HUES6 (cell line): ENCODE results near the gene MACROD2.

Source experiments
- H3K27ac ChIP-seq: 2 replicates; pipeline ENCODE4 v1.7.0; 2013; ENCODE audit warnings: low read depth, mild to moderate bottlenecking, low read length, inconsistent platforms
- H3K27me3 ChIP-seq: 2 replicates; pipeline ENCODE4 v1.6.1; 2013; ENCODE audit warnings: low read length; ENCODE audit not compliant: control insufficient read depth, insufficient read depth
- H3K36me3 ChIP-seq: 2 replicates; pipeline ENCODE4 v1.6.1; 2013; ENCODE audit warnings: low read length; ENCODE audit not compliant: control insufficient read depth, insufficient read depth
- H3K4me1 ChIP-seq: 2 replicates; pipeline ENCODE4 v1.6.1; 2013; ENCODE audit warnings: low read length; ENCODE audit not compliant: control insufficient read depth, insufficient read depth
- H3K4me3 ChIP-seq: 2 replicates; pipeline ENCODE4 v1.5.1; 2013; ENCODE audit warnings: low read depth, low read length
- H3K9ac ChIP-seq: one replicate; pipeline ENCODE4 v1.6.1; 2013; ENCODE audit warnings: mild to moderate bottlenecking, low read length
- H3K9me3 ChIP-seq: 2 replicates; pipeline ENCODE4 v1.6.1; 2013; ENCODE audit warnings: low read depth, low read length; ENCODE audit not compliant: control insufficient read depth, insufficient read depth

MACROD2 gene

DNA sequence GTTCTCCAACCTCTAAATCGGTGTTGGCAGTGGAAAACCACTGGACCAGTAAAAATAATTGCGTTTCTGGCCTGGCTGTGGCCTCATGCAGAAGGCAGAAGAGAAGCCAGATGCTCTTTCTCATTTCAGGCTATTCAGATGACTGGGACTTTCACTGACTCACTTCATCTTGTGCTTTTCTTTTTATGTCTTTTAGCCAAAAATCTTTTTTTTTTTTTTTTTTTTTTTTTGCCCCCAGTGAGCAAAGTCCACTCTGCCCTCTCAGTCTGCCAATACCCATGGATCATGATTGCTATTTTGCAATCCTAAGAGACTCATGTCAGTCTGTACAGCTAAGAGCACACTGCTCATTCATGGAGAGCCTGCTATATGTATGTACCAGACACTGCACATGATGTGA, 1615.5 kb downstream of the MACROD2 start:
- no peak overlapping the region for H3K27ac ChIP-seq
- H3K9me3 ChIP-seq: no peaks in the 10 kb centered on the region
- no peak overlapping the region for H3K9ac ChIP-seq

DNA sequence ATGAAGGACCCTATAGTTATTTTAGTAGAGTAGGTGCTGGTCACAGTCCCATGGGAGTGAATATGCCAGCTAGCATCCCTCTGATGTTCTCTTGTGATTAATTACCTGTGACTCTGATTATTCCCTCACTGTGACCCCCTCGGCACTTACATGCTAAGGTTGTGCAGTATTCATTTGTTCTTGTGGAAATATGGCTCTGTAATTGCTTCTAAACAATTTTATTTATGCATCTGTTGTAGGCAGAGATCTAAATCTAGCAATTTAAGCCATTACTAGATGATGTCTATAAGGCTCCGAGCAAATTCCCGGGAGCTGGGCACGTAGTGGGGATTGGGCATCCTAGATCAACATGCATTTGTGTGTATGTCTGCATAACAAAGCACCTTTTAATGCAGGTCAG, 1616.2 kb downstream of the MACROD2 start:
- Histone ChIP-seq H3K4me3 (no peak overlapping the region), H3K36me3 (no peaks in the 10 kb centered on the region), H3K9ac (no peak overlapping the region), H3K9me3 (no peaks in the 10 kb centered on the region), H3K27me3 (no peaks in the 10 kb centered on the region), H3K4me1 (0 out of 2 replicates have a peak, but pooled peaks cover 2% of the 10 kb centered on the region), H3K27ac (no peak overlapping the region)

More for the DNA sequence above, 1615.5 kb downstream of the MACROD2 start:
- Histone ChIP-seq H3K36me3 (no peaks in the 10 kb centered on the region), H3K27me3 (no peaks in the 10 kb centered on the region), H3K4me1 (no peaks in the 10 kb centered on the region), H3K4me3 (no peak overlapping the region)

DNA sequence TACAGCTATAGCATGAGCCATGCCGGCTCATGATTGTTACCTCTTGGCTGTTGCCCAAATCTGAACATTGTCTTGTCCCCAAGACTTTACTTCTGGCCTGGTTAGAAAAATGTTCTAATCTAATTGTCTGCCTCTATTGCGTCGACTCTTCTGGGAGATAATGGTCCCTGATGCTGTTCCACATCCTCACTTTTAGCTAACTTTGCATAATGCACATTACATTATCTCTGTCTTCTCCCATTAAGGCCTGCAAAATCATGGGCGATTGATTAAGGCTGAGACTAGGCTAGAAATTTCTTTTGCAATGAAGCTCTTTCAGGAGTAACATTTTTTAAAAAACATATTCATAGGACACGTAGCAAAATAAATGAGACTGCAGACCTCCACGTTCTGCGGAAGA, 1616.9 kb downstream of the MACROD2 start:
- H3K27ac ChIP-seq: no peak overlapping the region
- H3K36me3 ChIP-seq: no peaks in the 10 kb centered on the region
- H3K9me3 ChIP-seq: no peaks in the 10 kb centered on the region
- 0 out of 2 replicates have a peak, but pooled peaks cover 6% of the 10 kb centered on the region for H3K4me1 ChIP-seq
- H3K9ac ChIP-seq: no peak overlapping the region
- H3K4me3 ChIP-seq: no peak overlapping the region
- H3K27me3 ChIP-seq: no peaks in the 10 kb centered on the region

DNA sequence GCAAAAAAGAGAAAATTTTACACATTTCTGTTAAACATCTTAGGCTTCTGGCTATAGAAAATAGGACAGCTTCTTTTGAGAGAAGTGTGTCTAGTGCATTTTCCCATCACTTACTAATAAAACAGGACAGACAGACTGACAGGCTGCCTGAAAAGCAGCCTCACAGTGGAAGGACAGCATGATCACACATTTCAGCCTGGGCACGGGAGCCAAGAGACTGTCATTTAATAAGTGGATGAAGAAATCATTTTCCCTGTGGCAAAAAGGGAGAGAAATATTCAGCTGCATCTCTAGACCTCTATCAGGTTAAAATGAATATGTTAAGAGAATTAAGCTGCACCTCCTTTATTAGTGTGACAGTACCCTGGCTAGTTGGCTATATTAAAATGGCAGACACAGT, 1617.5 kb downstream of the MACROD2 start:
- H3K4me3 ChIP-seq: no peak overlapping the region
- no peaks in the 10 kb centered on the region for H3K36me3 ChIP-seq
- H3K9ac ChIP-seq: no peak overlapping the region
- no peaks in the 10 kb centered on the region for H3K27me3 ChIP-seq
- no peak overlapping the region for H3K27ac ChIP-seq
- H3K4me1 ChIP-seq: 0 out of 2 replicates have a peak, but pooled peaks cover 6% of the 10 kb centered on the region
- H3K9me3 ChIP-seq: no peaks in the 10 kb centered on the region

DNA sequence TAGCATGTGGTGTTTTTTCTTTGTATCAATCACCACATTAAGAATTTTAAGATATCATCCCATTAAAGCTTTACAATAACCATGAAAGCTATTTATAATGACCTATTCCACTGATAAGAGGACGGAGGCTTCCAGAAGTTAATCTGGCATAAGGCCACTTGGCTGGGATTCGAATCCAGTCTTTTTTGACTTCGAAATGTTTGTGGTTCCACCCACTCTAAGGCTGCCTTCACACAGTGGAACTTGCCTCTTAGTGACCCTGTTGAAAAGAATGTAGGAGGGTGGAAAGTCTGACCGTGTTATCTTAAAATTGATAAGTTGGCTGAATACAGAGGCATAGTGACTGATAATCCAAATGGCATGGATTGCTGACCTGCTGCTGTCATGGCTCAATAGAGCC, 1618.2 kb downstream of the MACROD2 start:
- H3K4me3 ChIP-seq: no peak overlapping the region
- no peak overlapping the region for H3K9ac ChIP-seq
- H3K36me3 ChIP-seq: no peaks in the 10 kb centered on the region

DNA sequence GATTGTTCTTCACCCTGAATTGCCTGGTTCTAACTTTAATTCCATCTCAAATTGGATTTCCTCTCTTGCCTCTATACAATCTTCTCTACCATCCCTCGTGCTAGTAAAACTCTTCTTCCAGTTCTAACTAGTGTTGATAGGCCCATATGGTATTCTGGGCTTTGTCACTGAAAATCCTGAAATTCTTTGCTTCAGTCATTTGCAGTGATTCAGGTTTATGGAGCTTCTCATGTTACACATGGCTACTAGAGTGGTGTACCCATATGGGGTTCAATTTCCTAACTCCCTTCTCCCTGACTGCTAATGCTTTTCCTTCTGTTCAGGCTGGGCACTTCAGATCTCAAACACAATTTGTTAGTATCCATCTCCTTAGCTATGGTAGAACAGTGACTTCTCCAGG, 1621.3 kb downstream of the MACROD2 start:
- no peaks in the 10 kb centered on the region for H3K27me3 ChIP-seq
- H3K9me3 ChIP-seq: no peaks in the 10 kb centered on the region
- no peaks in the 10 kb centered on the region for H3K36me3 ChIP-seq
- H3K27ac ChIP-seq: no peak overlapping the region
- no peak overlapping the region for H3K4me3 ChIP-seq
- 0 out of 2 replicates have a peak, but pooled peaks cover 6% of the 10 kb centered on the region for H3K4me1 ChIP-seq
- H3K9ac ChIP-seq: no peak overlapping the region

More for the DNA sequence above, 1618.2 kb downstream of the MACROD2 start:
- H3K9me3 ChIP-seq: no peaks in the 10 kb centered on the region
- H3K27ac ChIP-seq: no peak overlapping the region
- H3K27me3 ChIP-seq: no peaks in the 10 kb centered on the region
- H3K4me1 ChIP-seq: 0 out of 2 replicates have a peak, but pooled peaks cover 6% of the 10 kb centered on the region

DNA sequence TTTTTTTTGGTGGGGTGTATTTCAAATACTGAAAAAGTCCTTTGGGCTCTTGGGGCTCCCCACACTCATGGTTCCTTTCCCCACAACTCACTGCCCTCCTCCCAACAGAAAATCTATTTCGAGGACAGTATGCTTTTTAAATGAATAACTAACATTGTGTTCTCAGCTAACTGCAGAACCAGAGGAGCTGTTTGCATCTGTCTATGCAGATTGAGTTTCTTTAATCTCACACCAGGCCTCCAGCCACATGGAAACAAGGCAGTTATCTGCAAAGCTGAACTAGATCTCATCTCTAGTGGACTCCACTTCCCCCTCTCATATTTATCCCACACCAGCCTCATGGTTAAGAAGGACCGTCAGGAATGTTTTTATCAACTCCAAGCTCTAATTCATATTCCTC, 1622.8 kb downstream of the MACROD2 start:
- H3K9ac ChIP-seq: no peak overlapping the region
- no peak overlapping the region for H3K4me3 ChIP-seq
- H3K27ac ChIP-seq: no peak overlapping the region
- no peaks in the 10 kb centered on the region for H3K36me3 ChIP-seq
- H3K9me3 ChIP-seq: no peaks in the 10 kb centered on the region
- 0 out of 2 replicates have a peak, but pooled peaks cover 6% of the 10 kb centered on the region for H3K4me1 ChIP-seq
- no peaks in the 10 kb centered on the region for H3K27me3 ChIP-seq

DNA sequence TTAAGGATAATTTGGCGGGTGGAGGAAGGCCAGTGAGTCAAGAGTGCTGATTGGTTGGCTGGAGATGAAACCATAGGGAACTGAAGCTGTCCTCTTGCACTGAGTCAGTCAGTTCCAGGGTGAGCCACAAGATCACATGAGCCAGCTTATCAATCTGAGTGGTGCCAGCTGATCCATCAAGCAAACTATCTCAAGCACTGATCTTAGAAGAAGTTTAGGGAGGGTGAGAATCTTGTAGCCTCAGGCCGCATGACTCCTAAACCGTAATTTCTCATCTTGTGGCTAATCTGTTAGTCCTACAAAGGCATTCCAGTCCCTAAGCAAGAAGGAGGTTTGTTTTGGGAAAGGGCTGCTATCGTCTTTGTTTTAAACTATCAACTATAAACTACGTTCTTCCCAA, 1623.6 kb downstream of the MACROD2 start:
- no peaks in the 10 kb centered on the region for H3K9me3 ChIP-seq
- no peaks in the 10 kb centered on the region for H3K36me3 ChIP-seq
- no peak overlapping the region for H3K27ac ChIP-seq
- H3K27me3 ChIP-seq: no peaks in the 10 kb centered on the region
- H3K9ac ChIP-seq: no peak overlapping the region
- H3K4me1 ChIP-seq: 0 out of 2 replicates have a peak, but pooled peaks cover 6% of the 10 kb centered on the region
- no peak overlapping the region for H3K4me3 ChIP-seq

DNA sequence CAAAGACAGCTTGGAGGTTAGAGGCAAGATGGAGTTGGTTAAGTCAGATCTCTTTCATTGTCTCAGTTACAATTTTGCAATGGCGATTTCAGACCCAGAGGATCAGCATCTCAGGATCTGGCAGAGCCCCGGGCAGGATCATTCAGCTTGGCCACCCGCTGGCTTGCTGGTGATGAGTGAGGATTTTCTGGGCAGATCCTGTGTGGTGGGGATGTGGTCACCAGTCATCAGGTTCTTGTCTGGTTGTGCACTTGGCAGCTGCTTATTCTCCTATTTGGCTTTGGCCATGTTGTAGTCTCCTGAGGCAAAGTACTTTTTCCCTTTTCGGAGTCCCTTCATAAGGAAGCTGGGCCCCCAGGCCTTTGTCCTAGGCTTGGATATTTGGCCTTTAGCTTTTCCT, 1624.0 kb downstream of the MACROD2 start:
- Histone ChIP-seq H3K27ac (no peak overlapping the region), H3K9ac (no peak overlapping the region), H3K36me3 (no peaks in the 10 kb centered on the region), H3K27me3 (no peaks in the 10 kb centered on the region), H3K9me3 (no peaks in the 10 kb centered on the region), H3K4me1 (0 out of 2 replicates have a peak, but pooled peaks cover 6% of the 10 kb centered on the region), H3K4me3 (no peak overlapping the region)

DNA sequence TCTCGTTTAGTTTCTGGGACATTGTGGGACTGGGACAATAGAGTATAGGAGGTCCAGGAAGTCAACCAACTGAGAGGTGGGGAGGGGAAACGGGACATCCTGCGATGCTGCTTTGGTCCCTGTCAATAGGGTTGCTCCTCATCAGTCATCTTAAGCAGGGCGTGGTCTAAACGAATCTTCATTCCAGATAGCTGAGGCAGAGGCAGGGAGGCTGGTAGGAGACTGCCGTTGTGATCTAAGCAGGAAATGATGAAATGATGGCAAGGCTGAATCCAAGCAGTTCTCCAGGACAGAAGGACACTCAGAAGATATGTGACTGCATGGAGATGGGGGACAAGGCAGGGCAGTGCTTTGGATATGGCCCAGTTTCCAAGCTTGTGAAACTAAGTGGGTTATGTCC, 1624.5 kb downstream of the MACROD2 start:
- Histone ChIP-seq H3K36me3 (no peaks in the 10 kb centered on the region), H3K27me3 (no peaks in the 10 kb centered on the region), H3K27ac (no peak overlapping the region), H3K9me3 (no peaks in the 10 kb centered on the region), H3K9ac (no peak overlapping the region), H3K4me3 (no peak overlapping the region), H3K4me1 (0 out of 2 replicates have a peak, but pooled peaks cover 6% of the 10 kb centered on the region)

DNA sequence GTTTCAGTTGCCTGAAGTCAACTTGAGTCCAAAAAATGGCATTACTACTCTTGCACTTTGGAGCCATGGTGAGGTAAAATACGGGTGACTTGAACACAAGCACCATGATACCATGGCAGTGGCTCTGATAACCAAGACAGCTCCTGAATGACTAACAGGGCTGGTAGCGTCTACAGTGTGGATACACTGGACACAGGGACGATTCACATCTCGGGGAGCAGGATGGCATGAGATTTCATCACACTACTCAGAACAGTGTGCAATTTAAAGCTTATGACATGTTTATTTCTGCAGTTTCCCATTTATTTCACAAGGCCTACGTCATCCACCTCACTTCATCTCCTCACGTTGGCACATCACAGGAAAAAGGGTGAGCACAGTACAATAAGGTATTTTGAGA, 1627.1 kb downstream of the MACROD2 start:
- H3K9ac ChIP-seq: no peak overlapping the region
- peaks cover 6% of the 10 kb centered on the region; the same call in 1 of the 2 replicates for H3K4me1 ChIP-seq
- no peak overlapping the region for H3K4me3 ChIP-seq
- no peaks in the 10 kb centered on the region for H3K27me3 ChIP-seq
- no peaks in the 10 kb centered on the region for H3K36me3 ChIP-seq
- no peaks in the 10 kb centered on the region for H3K9me3 ChIP-seq
- no peak overlapping the region for H3K27ac ChIP-seq

DNA sequence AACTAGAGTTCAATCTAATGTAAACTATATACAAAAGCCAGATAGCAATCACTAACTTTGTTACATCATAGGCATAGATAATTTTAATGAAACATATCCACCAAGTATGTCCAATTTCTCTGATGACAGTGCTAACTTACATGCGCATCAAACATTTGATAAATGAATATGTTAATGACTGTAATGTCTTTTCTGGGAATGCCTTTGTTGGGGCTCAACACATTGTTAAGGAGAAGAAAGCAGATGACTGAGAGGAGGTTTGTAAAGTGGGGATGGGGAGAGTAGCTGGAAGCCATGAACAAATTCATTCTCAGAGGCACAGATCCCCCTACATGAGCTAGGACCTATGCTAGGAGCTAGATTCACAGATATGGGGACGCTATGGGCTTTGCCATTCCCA, 1627.9 kb downstream of the MACROD2 start:
- Histone ChIP-seq H3K27ac (no peak overlapping the region), H3K27me3 (no peaks in the 10 kb centered on the region), H3K9me3 (no peaks in the 10 kb centered on the region), H3K4me1 (peaks cover 15% of the 10 kb centered on the region), H3K36me3 (no peaks in the 10 kb centered on the region), H3K9ac (no peak overlapping the region), H3K4me3 (no peak overlapping the region)
